Astrocyte of the spinal cord (primary cell): Measurements from ENCODE around the gene SCRT2.

Source experiments
- DNase-seq: peaks from one replicate; pipeline ENCODE4 v3.0.0; 2011; ENCODE audit warnings: low read depth, low spot score
- H3K4me3 ChIP-seq: 2 replicates; pipeline ENCODE4 v1.5.1; 2011; ENCODE audit warnings: low read depth, mild to moderate bottlenecking, low read length, moderate library complexity
- in situ Hi-C: cut with HindIII; loops from 2 replicates; pipeline ENCODE4 v1.10.0; 2017; ENCODE audit warnings: low sequenced_read_pairs
- TF ChIP-seq, protein P1 (sequence below): IDR thresholded peaks from 2 replicates; pipeline ENCODE4 v1.5.1; 2012; ENCODE audit warnings: low read depth, mild to moderate bottlenecking, low read length, inconsistent platforms

Gene SCRT2

GRCh38 chr20:626579-626978, 49.0 kb downstream of the SCRT2 start:
- no peak for DNase-seq
- no peak overlapping the region for H3K4me3 ChIP-seq
- TF ChIP-seq, protein P1, sequence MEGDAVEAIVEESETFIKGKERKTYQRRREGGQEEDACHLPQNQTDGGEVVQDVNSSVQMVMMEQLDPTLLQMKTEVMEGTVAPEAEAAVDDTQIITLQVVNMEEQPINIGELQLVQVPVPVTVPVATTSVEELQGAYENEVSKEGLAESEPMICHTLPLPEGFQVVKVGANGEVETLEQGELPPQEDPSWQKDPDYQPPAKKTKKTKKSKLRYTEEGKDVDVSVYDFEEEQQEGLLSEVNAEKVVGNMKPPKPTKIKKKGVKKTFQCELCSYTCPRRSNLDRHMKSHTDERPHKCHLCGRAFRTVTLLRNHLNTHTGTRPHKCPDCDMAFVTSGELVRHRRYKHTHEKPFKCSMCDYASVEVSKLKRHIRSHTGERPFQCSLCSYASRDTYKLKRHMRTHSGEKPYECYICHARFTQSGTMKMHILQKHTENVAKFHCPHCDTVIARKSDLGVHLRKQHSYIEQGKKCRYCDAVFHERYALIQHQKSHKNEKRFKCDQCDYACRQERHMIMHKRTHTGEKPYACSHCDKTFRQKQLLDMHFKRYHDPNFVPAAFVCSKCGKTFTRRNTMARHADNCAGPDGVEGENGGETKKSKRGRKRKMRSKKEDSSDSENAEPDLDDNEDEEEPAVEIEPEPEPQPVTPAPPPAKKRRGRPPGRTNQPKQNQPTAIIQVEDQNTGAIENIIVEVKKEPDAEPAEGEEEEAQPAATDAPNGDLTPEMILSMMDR: no peak
- in situ Hi-C loops: no loop called here

DNA sequence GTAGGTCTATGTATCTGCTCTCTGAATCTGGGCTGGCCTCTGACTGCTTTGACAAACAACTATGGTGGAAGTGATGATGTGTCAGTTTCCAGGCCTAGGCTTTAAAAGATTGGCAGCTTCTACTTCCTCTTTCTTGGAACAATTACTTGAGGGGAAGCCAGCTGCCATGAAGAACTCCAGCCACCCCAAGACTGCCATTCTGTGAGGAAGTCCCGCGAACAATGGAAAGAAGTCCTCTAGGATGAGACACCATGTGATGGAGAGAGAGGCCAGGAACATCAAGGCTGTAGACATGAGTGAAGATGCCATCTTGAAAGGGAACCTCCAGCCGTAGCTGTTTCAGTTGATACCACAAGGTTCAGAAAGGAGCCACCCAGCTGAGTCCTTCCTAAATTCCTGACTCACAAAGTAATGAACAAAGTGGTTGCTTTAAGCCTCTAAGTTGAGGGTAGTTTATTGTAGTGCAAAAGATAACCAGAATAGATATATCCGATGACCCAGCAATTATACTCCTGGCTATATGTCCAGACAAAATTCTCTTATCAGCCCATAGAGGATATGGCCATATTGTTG, 50.2 kb downstream of the SCRT2 start:
- in situ Hi-C loops: no loop called here
- no peak overlapping the region for H3K4me3 ChIP-seq
- no peak for DNase-seq
- TF ChIP-seq, protein P1: no peak

DNA sequence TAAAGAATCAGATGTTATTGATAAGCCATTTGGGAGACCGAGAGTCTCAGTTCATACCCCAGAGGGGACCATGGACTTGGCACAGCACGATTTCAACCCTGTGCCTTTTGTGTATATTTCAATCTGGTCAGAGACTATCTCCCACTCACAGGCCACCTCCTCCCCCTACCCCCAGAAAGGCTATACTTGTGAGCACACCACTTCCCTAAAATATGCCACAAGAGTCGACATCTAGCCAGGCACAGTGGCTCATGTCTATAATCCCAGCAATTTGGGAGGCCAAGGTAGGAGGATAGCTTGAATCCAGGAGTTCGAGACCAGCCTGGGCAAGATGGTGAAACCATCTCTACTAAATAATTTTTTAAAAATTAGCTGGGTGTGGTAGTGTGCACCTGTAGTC, 51.9 kb downstream of the SCRT2 start:
- TF ChIP-seq, protein P1: no peak
- in situ Hi-C loops: no loop called here
- H3K4me3 ChIP-seq: no peak overlapping the region
- DNase-seq: no peak

DNA sequence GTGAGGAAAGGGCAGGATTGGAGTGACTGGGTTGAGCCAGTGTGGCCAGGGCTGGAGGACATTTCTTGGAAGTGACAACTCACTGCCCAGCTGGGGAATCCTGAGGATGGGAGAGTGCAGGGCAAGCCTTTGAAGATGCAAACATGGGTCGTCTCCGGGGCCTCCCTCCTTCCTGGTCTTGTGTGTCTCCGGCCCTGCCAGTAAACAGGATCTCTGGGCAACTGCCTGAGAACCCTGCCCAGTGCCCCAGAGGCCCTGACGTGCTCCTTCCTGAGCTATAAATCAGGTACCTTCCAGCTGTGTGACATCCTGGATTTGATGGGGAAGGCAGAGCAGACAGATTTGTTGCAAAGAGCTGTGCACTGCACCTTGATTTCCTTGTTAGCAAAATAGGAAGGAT, 52.6 kb downstream of the SCRT2 start:
- in situ Hi-C loops: no loop called here
- H3K4me3 ChIP-seq: no peak overlapping the region
- DNase-seq: no peak
- TF ChIP-seq, protein P1: no peak

- TF ChIP-seq, protein P1: no peak
- in situ Hi-C loops: no loop called here
- H3K4me3 ChIP-seq: no peak overlapping the region
- no peak for DNase-seq
Measured at GRCh38 chr20:622161-622560, 53.4 kb downstream of the SCRT2 start.

GRCh38 chr20:621125-621756, 54.4 kb downstream of the SCRT2 start:
- no peak for DNase-seq
- TF ChIP-seq, protein P1: no peak
- in situ Hi-C loops: no loop called here
- no peak overlapping the region for H3K4me3 ChIP-seq

DNA sequence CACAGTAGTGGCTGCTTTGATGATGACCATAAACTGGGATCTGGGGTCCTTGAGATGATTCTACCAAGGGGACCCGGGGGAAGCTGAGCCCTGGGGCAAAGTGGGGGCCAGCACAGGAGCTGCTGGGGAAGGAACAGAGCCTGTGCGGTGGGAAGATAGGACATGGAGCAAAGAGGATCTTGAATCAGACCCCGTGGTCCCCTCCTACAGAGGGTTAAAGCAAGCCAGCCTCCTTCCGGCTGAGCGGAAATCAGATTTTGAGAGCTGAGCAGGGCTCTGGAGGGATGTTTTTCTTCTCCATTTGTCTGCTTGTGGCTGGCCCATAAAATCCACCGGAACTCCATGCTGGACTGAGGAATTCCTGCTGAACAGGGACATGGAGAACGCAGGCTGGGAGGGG, 55.4 kb downstream of the SCRT2 start:
- no peak for DNase-seq
- no peak overlapping the region for H3K4me3 ChIP-seq
- in situ Hi-C loops: no loop called here
- TF ChIP-seq, protein P1: no peak
